Cardiac muscle cell (in vitro differentiated cells and primary cell): ENCODE results near the gene BNIP2. TPM values are rescaled to one million over a fixed set of nuclear protein-coding genes. Genes with fewer than 3 reads are reported as not detected.
A peak's percentile ranks its signal among the peaks of the same experiment; 100 is the strongest.

Source experiments
- DNase-seq, 2 donors: peaks; one replicate each; pipeline versions ENCODE4 v3.0.0 to v3.0.0-alpha.2; 2010 to 2017; ENCODE audit warnings: low read depth in 1 of 2, low spot score in 1 of 2
- H3K27ac ChIP-seq: fragments of 200-600 bp; sonication (generic); 2 replicates; pipeline ENCODE4 v1.5.1; 2016
- H3K27me3 ChIP-seq: fragments of 200-600 bp; sonication (generic); 2 replicates; pipeline ENCODE4 v1.6.0; 2016; ENCODE audit warnings: control low read depth
- H3K36me3 ChIP-seq: fragments of 200-600 bp; sonication (generic); 2 replicates; pipeline ENCODE4 v1.5.1; 2016; ENCODE audit warnings: control low read depth
- H3K4me1 ChIP-seq: fragments of 200-600 bp; sonication (generic); 2 replicates; pipeline ENCODE4 v1.8.1; 2017; ENCODE audit warnings: low read depth, mild to moderate bottlenecking, mixed run types
- H3K4me3 ChIP-seq: fragments of 200-600 bp; sonication (generic); 2 replicates; pipeline ENCODE4 v1.5.1; 2016; ENCODE audit warnings: mild to moderate bottlenecking
- H3K9me3 ChIP-seq: fragments of 200-600 bp; sonication (generic); 2 replicates; pipeline ENCODE4 v1.5.1; 2017; ENCODE audit warnings: low read depth, mild to moderate bottlenecking, control low read depth
- CTCF ChIP-seq: IDR thresholded peaks from 2 replicates; pipeline ENCODE4 v1.5.1; 2012; ENCODE audit warnings: low read depth, mild to moderate bottlenecking, low read length
- polyA plus RNA-seq: library from polyadenylated mRNA; unstranded; fragments of >200 nt; fragmentation: Nextera tagmentation; extraction: Ambion mirVana; gene quantifications from 2 replicates; pipeline ENCODE4 v1.2.1, GENCODE V29; 2016
- total RNA-seq: library from RNA; depleted of rRNA; stranded (reverse); fragments of >200 nt; gene quantifications from 2 replicates; pipeline ENCODE4 v1.2.3, GENCODE V29; 2016

Gene BNIP2
- total RNA-seq (111 and 150 TPM in 2 replicates), polyA plus RNA-seq (72.2 and 87.7 TPM in 2 replicates)

GRCh38 chr15:59688782-59689625, at the start of gene BNIP2:
BNIP2 (minus strand) TSS chr15:59689320; CDS start chr15:59682457, 6,863 bp downstream.
- Histone ChIP-seq H3K4me3 (peak within 1 kb of the TSS; percentile 60), H3K27ac (peak within 1 kb of the TSS; percentile 98), H3K9me3 (no peaks in the 10 kb centered on the region), H3K4me1 (peaks cover 9% of the 10 kb centered on the region), H3K27me3 (no peaks in the 10 kb centered on the region), H3K36me3 (peaks cover 5% of the 10 kb centered on the region)
- TF ChIP-seq CTCF, result peak; percentile 8
- DNase-seq, result peak; percentile 100

GRCh38 chr15:59738676-59739075, 49.6 kb upstream of the BNIP2 start:
- DNase-seq, result no peak
- H3K36me3 ChIP-seq, result no peaks in the 10 kb centered on the region
- TF ChIP-seq CTCF, result no peak
- H3K9me3 ChIP-seq, result no peaks in the 10 kb centered on the region
- H3K27ac ChIP-seq, result no peak overlapping the region
- H3K4me1 ChIP-seq, result no peaks in the 10 kb centered on the region
- H3K4me3 ChIP-seq, result no peak overlapping the region
- no peaks in the 10 kb centered on the region for H3K27me3 ChIP-seq

- DNase-seq, result no peak
- no peak overlapping the region for H3K27ac ChIP-seq
- H3K4me3 ChIP-seq, result no peak overlapping the region
- H3K9me3 ChIP-seq, result no peaks in the 10 kb centered on the region
- TF ChIP-seq CTCF, result no peak
- no peaks in the 10 kb centered on the region for H3K36me3 ChIP-seq
- no peaks in the 10 kb centered on the region for H3K27me3 ChIP-seq
- H3K4me1 ChIP-seq, result no peaks in the 10 kb centered on the region
Measured at GRCh38 chr15:59736181-59736580, 47.1 kb upstream of the BNIP2 start.

GRCh38 chr15:59725151-59725486, 36.0 kb upstream of the BNIP2 start:
- TF ChIP-seq CTCF, result no peak
- DNase-seq, result no peak
- Histone ChIP-seq H3K4me3 (no peak overlapping the region), H3K27me3 (no peaks in the 10 kb centered on the region), H3K4me1 (no peaks in the 10 kb centered on the region), H3K27ac (no peak overlapping the region), H3K9me3 (no peaks in the 10 kb centered on the region), H3K36me3 (no peaks in the 10 kb centered on the region)

GRCh38 chr15:59723687-59724346, 34.7 kb upstream of the BNIP2 start:
- TF ChIP-seq CTCF, result no peak
- Histone ChIP-seq H3K4me1 (no peaks in the 10 kb centered on the region), H3K27ac (no peak overlapping the region), H3K27me3 (no peaks in the 10 kb centered on the region), H3K4me3 (no peak overlapping the region), H3K36me3 (no peaks in the 10 kb centered on the region), H3K9me3 (no peaks in the 10 kb centered on the region)
- peak in 1 of 2 donors; percentile 6 for DNase-seq
